ENCODE results near the gene HCN2.

DNA sequence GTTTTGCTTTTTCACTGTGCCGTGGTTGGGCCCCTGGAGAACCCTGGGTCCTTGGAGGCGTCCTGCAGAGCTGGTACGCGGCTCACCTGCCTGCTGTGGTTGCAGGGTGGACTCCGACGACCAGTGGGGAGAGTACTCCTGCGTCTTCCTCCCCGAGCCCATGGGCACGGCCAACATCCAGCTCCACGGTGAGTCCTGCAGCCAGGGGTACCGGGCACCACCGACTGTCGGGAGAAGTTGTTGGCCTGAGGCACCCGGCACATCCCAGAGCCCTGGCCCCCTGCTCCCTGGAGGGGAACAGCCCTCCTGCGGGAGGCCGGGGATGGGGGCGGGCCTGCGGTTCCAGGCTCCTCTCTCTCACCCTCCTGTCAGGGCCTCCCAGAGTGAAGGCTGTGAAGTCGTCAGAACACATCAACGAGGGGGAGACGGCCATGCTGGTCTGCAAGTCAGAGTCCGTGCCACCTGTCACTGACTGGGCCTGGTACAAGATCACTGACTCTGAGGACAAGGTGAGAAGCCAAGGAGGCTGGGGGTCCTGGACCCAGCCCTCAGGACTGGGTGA is 9.3 kb upstream of the HCN2 start:
- TF ChIP-seq POLR2A (IDR thresholded peaks at IDR 0.05; ENCODE audit: low read length) (no peak), GATA1 (IDR thresholded peaks at IDR 0.05; ENCODE audit: low read depth, low read length) (no peak)
